OCI-LY7 (cell line): ENCODE measurements around the gene BAIAP2.

Experiments used
- EZH2phosphoT487 ChIP-seq: fragments of 200-600 bp; sonication (generic); IDR thresholded peaks from 2 replicates; pipeline ENCODE4 v1.6.1; 2018; ENCODE audit warnings: low read depth, borderline replicate concordance, mild to moderate bottlenecking, mixed run types, antibody characterized with exemption, low read length, moderate library complexity, mixed read lengths
- TF ChIP-seq, protein P1 (sequence below): fragments of 200-600 bp; sonication (generic); conservative IDR thresholded peaks from 2 replicates; pipeline ENCODE4 v1.5.1; 2014; ENCODE audit warnings: mild to moderate bottlenecking, antibody characterized with exemption, low read length, moderate library complexity, mixed read lengths

DNA sequence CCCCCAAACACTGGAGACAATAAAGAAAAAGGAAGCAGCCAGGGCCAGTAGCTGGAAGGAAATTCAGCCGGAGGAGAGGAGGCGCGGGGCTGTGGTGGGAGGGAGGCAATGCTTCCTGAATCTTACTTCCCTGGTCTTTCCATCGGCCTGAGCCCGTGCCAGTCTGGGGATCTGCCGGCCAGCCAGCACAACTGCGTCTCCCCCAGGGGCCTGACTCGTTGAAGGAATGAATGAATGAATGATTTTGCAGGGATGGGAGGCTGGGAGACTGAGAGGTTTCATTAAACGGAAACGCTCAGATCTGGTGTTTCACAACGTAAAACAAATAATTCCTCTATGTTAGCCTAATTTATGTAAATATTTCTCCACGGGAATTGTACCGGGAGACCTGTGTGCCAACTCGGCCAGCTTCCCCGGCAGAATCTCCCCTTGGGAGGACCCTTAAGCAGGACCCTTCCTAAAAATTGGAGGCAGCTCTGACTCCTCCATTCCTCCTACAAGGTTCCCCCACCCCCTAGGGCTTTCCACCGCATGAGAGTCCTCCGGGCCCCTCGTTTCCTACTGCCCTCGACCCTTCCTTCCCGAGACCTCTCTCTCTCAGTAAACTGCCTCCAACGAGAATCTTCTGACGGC is 1.3 kb upstream of the BAIAP2 start:
- TF ChIP-seq, protein P1, sequence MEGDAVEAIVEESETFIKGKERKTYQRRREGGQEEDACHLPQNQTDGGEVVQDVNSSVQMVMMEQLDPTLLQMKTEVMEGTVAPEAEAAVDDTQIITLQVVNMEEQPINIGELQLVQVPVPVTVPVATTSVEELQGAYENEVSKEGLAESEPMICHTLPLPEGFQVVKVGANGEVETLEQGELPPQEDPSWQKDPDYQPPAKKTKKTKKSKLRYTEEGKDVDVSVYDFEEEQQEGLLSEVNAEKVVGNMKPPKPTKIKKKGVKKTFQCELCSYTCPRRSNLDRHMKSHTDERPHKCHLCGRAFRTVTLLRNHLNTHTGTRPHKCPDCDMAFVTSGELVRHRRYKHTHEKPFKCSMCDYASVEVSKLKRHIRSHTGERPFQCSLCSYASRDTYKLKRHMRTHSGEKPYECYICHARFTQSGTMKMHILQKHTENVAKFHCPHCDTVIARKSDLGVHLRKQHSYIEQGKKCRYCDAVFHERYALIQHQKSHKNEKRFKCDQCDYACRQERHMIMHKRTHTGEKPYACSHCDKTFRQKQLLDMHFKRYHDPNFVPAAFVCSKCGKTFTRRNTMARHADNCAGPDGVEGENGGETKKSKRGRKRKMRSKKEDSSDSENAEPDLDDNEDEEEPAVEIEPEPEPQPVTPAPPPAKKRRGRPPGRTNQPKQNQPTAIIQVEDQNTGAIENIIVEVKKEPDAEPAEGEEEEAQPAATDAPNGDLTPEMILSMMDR: no peak
- no peak for TF ChIP-seq EZH2phosphoT487
